Measurements from ENCODE around the gene NKX3-2.

NKX3-2 gene

GRCh38 chr4:13545394-13545808, 1.1 kb upstream of the NKX3-2 start:
- DNase-seq = no peak

- peak in 22 of 56 donors; percentile 2 to 49 (median 16) for DNase-seq
These were observed 492 bp upstream of the NKX3-2 start for GRCh38 chr4:13544606-13545393.

- no peak for DNase-seq
These were observed 1.1 kb downstream of the NKX3-2 start for GRCh38 chr4:13543032-13543838.

GRCh38 chr4:13542577-13543031, 1.7 kb downstream of the NKX3-2 start:
- DNase-seq = no peak

- DNase-seq = peak in 4 of 56 donors; percentile 7 to 30 (median 11)
These were observed 2.4 kb downstream of the NKX3-2 start for GRCh38 chr4:13541720-13542576.

- no peak for DNase-seq
These were observed 3.1 kb downstream of the NKX3-2 start for GRCh38 chr4:13541176-13541604.

GRCh38 chr4:13540446-13541175, 3.7 kb downstream of the NKX3-2 start:
- DNase-seq = no peak

GRCh38 chr4:13539619-13540445, 4.5 kb downstream of the NKX3-2 start:
- DNase-seq = no peak

- DNase-seq = no peak
These were observed 5.2 kb downstream of the NKX3-2 start for GRCh38 chr4:13539047-13539618.

GRCh38 chr4:13538427-13538973, 5.8 kb downstream of the NKX3-2 start:
- no peak for DNase-seq

- no peak for DNase-seq
These were observed 6.5 kb downstream of the NKX3-2 start for GRCh38 chr4:13537832-13538177.

- DNase-seq = no peak
These were observed 7.1 kb downstream of the NKX3-2 start for GRCh38 chr4:13537011-13537831.

- no peak for DNase-seq
These were observed 7.7 kb downstream of the NKX3-2 start for GRCh38 chr4:13536607-13537006.

- no peak for DNase-seq
These were observed 8.5 kb downstream of the NKX3-2 start for GRCh38 chr4:13535708-13536361.

- DNase-seq = no peak
These were observed 9.2 kb downstream of the NKX3-2 start for GRCh38 chr4:13535118-13535517.

- no peak for DNase-seq
These were observed 9.8 kb downstream of the NKX3-2 start for GRCh38 chr4:13534344-13535063.
